Measurements from ENCODE around the gene ZCCHC10. TPM values are rescaled to one million over a fixed set of nuclear protein-coding genes. Genes with fewer than 3 reads are reported as not detected.

The ZCCHC10 gene
- total and polyA plus RNA-seq, 10 of the 15 experiments (the other 5 are each of a cell fraction or from before 2014, with no cell fraction given): 16.8 to 117 (median 53.5) TPM

DNA sequence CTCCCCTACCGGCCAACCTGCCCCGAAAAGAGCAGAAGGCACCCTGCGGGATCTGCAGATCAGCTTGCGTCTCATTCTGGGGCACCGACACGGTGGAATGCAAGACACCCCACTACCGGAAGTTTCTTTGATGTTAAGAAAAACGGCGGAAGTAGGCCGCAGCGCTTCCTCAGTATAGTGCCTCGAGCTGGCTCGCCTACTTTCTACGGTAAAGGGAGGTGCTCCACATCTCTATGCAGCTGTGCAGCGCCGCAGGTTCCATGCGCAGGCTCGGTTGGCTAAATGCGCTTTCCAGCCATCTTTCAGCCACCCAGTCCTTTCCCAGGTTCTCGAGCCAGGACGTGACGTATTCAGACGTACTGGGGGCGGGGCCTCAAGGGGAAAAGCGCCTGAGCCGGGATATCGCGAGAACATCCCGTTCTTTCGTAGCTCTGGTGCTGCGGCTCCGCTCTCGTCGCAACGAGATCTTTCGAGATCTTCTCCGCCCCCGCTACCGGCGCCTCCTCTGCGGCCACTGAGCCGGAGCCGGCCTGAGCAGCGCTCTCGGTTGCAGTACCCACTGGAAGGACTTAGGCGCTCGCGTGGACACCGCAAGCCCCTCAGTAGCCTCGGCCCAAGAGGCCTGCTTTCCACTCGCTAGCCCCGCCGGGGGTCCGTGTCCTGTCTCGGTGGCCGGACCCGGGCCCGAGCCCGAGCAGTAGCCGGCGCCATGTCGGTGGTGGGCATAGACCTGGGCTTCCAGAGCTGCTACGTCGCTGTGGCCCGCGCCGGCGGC is 25.4 kb upstream of the ZCCHC10 start, which contains the start of gene HSPA4 (continued):
- TF ChIP-seq STAT3 (IDR thresholded peaks at IDR 0.05; ENCODE audit: low read depth, low read length): no peak
- no peak; the same call in 1 of the 2 replicates for TF ChIP-seq ZNF207 (IDR thresholded peaks at IDR 0.05; ENCODE audit: borderline replicate concordance)
- TF ChIP-seq MEF2A (IDR thresholded peaks at IDR 0.05; ENCODE audit: insufficient read depth, low read depth, low read length): no peak
- TF ChIP-seq BACH1 (IDR thresholded peaks at IDR 0.05; ENCODE audit: borderline replicate concordance): peak; percentile 69; the same call in 1 of the 2 replicates
- TF ChIP-seq, protein P1, sequence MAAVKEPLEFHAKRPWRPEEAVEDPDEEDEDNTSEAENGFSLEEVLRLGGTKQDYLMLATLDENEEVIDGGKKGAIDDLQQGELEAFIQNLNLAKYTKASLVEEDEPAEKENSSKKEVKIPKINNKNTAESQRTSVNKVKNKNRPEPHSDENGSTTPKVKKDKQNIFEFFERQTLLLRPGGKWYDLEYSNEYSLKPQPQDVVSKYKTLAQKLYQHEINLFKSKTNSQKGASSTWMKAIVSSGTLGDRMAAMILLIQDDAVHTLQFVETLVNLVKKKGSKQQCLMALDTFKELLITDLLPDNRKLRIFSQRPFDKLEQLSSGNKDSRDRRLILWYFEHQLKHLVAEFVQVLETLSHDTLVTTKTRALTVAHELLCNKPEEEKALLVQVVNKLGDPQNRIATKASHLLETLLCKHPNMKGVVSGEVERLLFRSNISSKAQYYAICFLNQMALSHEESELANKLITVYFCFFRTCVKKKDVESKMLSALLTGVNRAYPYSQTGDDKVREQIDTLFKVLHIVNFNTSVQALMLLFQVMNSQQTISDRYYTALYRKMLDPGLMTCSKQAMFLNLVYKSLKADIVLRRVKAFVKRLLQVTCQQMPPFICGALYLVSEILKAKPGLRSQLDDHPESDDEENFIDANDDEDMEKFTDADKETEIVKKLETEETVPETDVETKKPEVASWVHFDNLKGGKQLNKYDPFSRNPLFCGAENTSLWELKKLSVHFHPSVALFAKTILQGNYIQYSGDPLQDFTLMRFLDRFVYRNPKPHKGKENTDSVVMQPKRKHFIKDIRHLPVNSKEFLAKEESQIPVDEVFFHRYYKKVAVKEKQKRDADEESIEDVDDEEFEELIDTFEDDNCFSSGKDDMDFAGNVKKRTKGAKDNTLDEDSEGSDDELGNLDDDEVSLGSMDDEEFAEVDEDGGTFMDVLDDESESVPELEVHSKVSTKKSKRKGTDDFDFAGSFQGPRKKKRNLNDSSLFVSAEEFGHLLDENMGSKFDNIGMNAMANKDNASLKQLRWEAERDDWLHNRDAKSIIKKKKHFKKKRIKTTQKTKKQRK (IDR thresholded peaks at IDR 0.05; ENCODE audit: low read depth, low read length): no peak
- TF ChIP-seq RELA (IDR thresholded peaks at IDR 0.05; ENCODE audit: borderline replicate concordance, partially characterized antibody): peak; percentile 50
- TF ChIP-seq CHD2 (IDR thresholded peaks at IDR 0.05; ENCODE audit: borderline replicate concordance, low read depth, low read length): peak; percentile 100
- peak; percentile 70 for TF ChIP-seq IKZF1 (conservative IDR thresholded peaks at IDR 0.05)
- TF ChIP-seq, protein P2, sequence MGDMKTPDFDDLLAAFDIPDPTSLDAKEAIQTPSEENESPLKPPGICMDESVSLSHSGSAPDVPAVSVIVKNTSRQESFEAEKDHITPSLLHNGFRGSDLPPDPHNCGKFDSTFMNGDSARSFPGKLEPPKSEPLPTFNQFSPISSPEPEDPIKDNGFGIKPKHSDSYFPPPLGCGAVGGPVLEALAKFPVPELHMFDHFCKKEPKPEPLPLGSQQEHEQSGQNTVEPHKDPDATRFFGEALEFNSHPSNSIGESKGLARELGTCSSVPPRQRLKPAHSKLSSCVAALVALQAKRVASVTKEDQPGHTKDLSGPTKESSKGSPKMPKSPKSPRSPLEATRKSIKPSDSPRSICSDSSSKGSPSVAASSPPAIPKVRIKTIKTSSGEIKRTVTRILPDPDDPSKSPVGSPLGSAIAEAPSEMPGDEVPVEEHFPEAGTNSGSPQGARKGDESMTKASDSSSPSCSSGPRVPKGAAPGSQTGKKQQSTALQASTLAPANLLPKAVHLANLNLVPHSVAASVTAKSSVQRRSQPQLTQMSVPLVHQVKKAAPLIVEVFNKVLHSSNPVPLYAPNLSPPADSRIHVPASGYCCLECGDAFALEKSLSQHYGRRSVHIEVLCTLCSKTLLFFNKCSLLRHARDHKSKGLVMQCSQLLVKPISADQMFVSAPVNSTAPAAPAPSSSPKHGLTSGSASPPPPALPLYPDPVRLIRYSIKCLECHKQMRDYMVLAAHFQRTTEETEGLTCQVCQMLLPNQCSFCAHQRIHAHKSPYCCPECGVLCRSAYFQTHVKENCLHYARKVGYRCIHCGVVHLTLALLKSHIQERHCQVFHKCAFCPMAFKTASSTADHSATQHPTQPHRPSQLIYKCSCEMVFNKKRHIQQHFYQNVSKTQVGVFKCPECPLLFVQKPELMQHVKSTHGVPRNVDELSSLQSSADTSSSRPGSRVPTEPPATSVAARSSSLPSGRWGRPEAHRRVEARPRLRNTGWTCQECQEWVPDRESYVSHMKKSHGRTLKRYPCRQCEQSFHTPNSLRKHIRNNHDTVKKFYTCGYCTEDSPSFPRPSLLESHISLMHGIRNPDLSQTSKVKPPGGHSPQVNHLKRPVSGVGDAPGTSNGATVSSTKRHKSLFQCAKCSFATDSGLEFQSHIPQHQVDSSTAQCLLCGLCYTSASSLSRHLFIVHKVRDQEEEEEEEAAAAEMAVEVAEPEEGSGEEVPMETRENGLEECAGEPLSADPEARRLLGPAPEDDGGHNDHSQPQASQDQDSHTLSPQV (IDR thresholded peaks at IDR 0.05): no peak
- no peak for TF ChIP-seq NFIC (IDR thresholded peaks at IDR 0.05; ENCODE audit: low read depth, low read length)
- peak in 1 of 2 experiments; percentile 39; a peak in 1 of 4 replicates for TF ChIP-seq EP300 (IDR thresholded peaks at IDR 0.05; ENCODE audit: borderline replicate concordance in 1 of 2, control insufficient read depth in 1 of 2, low read depth in 2 of 2, low read length in 2 of 2)
- peak; percentile 97 for TF ChIP-seq CREB1 (IDR thresholded peaks at IDR 0.05; ENCODE audit: low read depth)
- TF ChIP-seq, protein P3, sequence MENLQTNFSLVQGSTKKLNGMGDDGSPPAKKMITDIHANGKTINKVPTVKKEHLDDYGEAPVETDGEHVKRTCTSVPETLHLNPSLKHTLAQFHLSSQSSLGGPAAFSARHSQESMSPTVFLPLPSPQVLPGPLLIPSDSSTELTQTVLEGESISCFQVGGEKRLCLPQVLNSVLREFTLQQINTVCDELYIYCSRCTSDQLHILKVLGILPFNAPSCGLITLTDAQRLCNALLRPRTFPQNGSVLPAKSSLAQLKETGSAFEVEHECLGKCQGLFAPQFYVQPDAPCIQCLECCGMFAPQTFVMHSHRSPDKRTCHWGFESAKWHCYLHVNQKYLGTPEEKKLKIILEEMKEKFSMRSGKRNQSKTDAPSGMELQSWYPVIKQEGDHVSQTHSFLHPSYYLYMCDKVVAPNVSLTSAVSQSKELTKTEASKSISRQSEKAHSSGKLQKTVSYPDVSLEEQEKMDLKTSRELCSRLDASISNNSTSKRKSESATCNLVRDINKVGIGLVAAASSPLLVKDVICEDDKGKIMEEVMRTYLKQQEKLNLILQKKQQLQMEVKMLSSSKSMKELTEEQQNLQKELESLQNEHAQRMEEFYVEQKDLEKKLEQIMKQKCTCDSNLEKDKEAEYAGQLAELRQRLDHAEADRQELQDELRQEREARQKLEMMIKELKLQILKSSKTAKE (IDR thresholded peaks at IDR 0.05; ENCODE audit: low read depth, poor library complexity, severe bottlenecking): no peak
- 0 out of 2 replicates have a peak, but pooled peaks have one; percentile 14 for TF ChIP-seq DPF2 (IDR thresholded peaks at IDR 0.05)
- no peak for TF ChIP-seq MEF2B (IDR thresholded peaks at IDR 0.05; ENCODE audit: partially characterized antibody, poor library complexity, severe bottlenecking)
- TF ChIP-seq SP1 (IDR thresholded peaks at IDR 0.05; ENCODE audit: low read depth, low read length): peak; percentile 33
- peak; percentile 91 for TF ChIP-seq POLR2AphosphoS2 (IDR thresholded peaks at IDR 0.05; ENCODE audit: low read depth, low read length)
- no peak for TF ChIP-seq NFYA (IDR thresholded peaks at IDR 0.05; ENCODE audit: borderline replicate concordance, low read depth, low read length)
- TF ChIP-seq SMC3 (IDR thresholded peaks at IDR 0.05; ENCODE audit: borderline replicate concordance, low read length): no peak
